IMR-90 (cell line): ENCODE measurements around the gene NAMPT. TPM values are rescaled to one million over a fixed set of nuclear protein-coding genes. Genes with fewer than 3 reads are reported as not detected.

Source experiments
- ATAC-seq: fragments of 200-7000 bp; cut with Tn5 transposase; 2 replicates; pipeline ENCODE4 v1.9.1; 2020; ENCODE audit warnings: low read depth, mild to moderate bottlenecking, moderate library complexity
- BruUV-seq: library from RNA; stranded (reverse); fragments of 400-500 nt; replicated peaks from 2 replicates; lab custom pipeline; 2021; lab: Mats Ljungman, UMichigan
- CTCF ChIA-PET: fragments of 300-600 bp; formaldehyde crosslinking; extraction: SDS; loops from one replicate; lab custom pipeline; 2021; ENCODE audit warnings: antibody characterized with exemption; lab: Yijun Ruan, JAX
- POLR2A ChIA-PET: fragments of 300-600 bp; sonication (Branson Sonifier 250); formaldehyde crosslinking; loops from one replicate; lab custom pipeline; 2022; ENCODE audit warnings: antibody characterized with exemption; ENCODE audit not compliant: unreplicated experiment; lab: Charles Lee
- DNase-seq: peaks from one replicate; pipeline ENCODE4 v3.0.0; 2013
- H2AFZ ChIP-seq: replicated peaks from 2 replicates; pipeline ENCODE3; 2013; ENCODE audit warnings: low read length, mild to moderate bottlenecking; ENCODE audit not compliant: poor library complexity
- H2AK5ac ChIP-seq: 2 replicates; pipeline ENCODE4 v1.6.1; 2013; ENCODE audit warnings: low read depth, low read length, inconsistent platforms
- H2AK9ac ChIP-seq: replicated peaks from 2 replicates; pipeline ENCODE3; 2013; ENCODE audit warnings: mild to moderate bottlenecking, low read depth, low read length, moderate library complexity; ENCODE audit not compliant: poor library complexity
- H2BK120ac ChIP-seq: 2 replicates; pipeline ENCODE4 v1.6.1; 2013; ENCODE audit warnings: low read depth, low read length, inconsistent platforms
- H2BK15ac ChIP-seq: 3 replicates; pipeline ENCODE4 v1.6.1; 2013; ENCODE audit warnings: low read depth, low read length, inconsistent platforms
- H2BK20ac ChIP-seq: 2 replicates; pipeline ENCODE4 v1.6.1; 2013; ENCODE audit warnings: low read depth, mild to moderate bottlenecking, inconsistent platforms, low read length, moderate library complexity
- H2BK5ac ChIP-seq: 2 replicates; pipeline ENCODE4 v1.6.1; 2013; ENCODE audit warnings: mild to moderate bottlenecking, low read depth, low read length, inconsistent platforms; ENCODE audit not compliant: poor library complexity, severe bottlenecking
- H3K14ac ChIP-seq: replicated peaks from 2 replicates; pipeline ENCODE4 v1.6.1; 2013; ENCODE audit warnings: low read depth, low read length, inconsistent platforms
- H3K18ac ChIP-seq: 2 replicates; pipeline ENCODE4 v1.6.1; 2013; ENCODE audit warnings: low read depth, low read length, control low read depth
- H3K23ac ChIP-seq: 2 replicates; pipeline ENCODE4 v1.6.1; 2013; ENCODE audit warnings: low read depth, low read length, inconsistent platforms
- H3K27ac ChIP-seq: 2 replicates; pipeline ENCODE4 v1.5.1; 2013; ENCODE audit warnings: mild to moderate bottlenecking, control low read depth, low read length; ENCODE audit not compliant: insufficient read depth
- H3K27me3 ChIP-seq: 2 replicates; pipeline ENCODE4 v1.6.1; 2013; ENCODE audit warnings: low read length; ENCODE audit not compliant: control insufficient read depth, insufficient read depth
- H3K36me3 ChIP-seq: 2 replicates; pipeline ENCODE4 v1.6.1; 2013; ENCODE audit warnings: low read length, mixed read lengths; ENCODE audit not compliant: control insufficient read depth, insufficient read depth
- H3K4ac ChIP-seq: 2 replicates; pipeline ENCODE4 v1.6.1; 2013; ENCODE audit warnings: low read depth, low read length, inconsistent platforms
- H3K4me1 ChIP-seq: 2 replicates; pipeline ENCODE4 v1.6.1; 2013; ENCODE audit warnings: low read length, mixed read lengths; ENCODE audit not compliant: control insufficient read depth, insufficient read depth
- H3K4me2 ChIP-seq: 2 replicates; pipeline ENCODE4 v1.6.1; 2013; ENCODE audit warnings: low read depth, mild to moderate bottlenecking, control low read depth, low read length, moderate library complexity
- H3K4me3 ChIP-seq: 2 replicates; pipeline ENCODE4 v1.5.1; 2013; ENCODE audit warnings: low read depth, mild to moderate bottlenecking, control low read depth, low read length, moderate library complexity; ENCODE audit not compliant: insufficient read depth
- H3K56ac ChIP-seq: 2 replicates; pipeline ENCODE4 v1.6.1; 2013; ENCODE audit warnings: low read length, inconsistent platforms; ENCODE audit not compliant: insufficient read depth; ENCODE audit errors: extremely low read depth
- H3K79me1 ChIP-seq, 2 experiments: 2 replicates each; pipeline ENCODE4 v1.6.1; 2013; ENCODE audit warnings: low read length in 2 of 2, inconsistent platforms in 1 of 2, low read depth in 1 of 2
- H3K9ac ChIP-seq: 2 replicates; pipeline ENCODE4 v1.6.1; 2013; ENCODE audit warnings: low read depth, low read length, control low read depth
- H3K9me1 ChIP-seq: 2 replicates; pipeline ENCODE4 v1.6.1; 2013; ENCODE audit warnings: low read length, inconsistent platforms; ENCODE audit not compliant: insufficient read depth
- H3K9me3 ChIP-seq: 2 replicates; pipeline ENCODE4 v1.6.1; 2013; ENCODE audit warnings: low read length; ENCODE audit not compliant: control insufficient read depth, insufficient read depth
- H4K20me1 ChIP-seq: 2 replicates; pipeline ENCODE4 v1.6.1; 2013; ENCODE audit warnings: low read length, inconsistent platforms; ENCODE audit not compliant: insufficient read depth
- H4K5ac ChIP-seq: 2 replicates; pipeline ENCODE4 v1.6.1; 2013; ENCODE audit warnings: mild to moderate bottlenecking, low read depth, low read length, control low read depth
- H4K8ac ChIP-seq, 2 experiments: 2 replicates each; pipeline ENCODE4 v1.6.1; 2013; ENCODE audit warnings: low read depth in 2 of 2, low read length in 2 of 2, control low read depth in 1 of 2, inconsistent platforms in 1 of 2
- H4K91ac ChIP-seq: 2 replicates; pipeline ENCODE4 v1.6.1; 2013; ENCODE audit warnings: low read depth, low read length, inconsistent platforms; ENCODE audit not compliant: insufficient read depth
- BHLHE40 ChIP-seq: fragments of 150-350 bp; IDR thresholded peaks from 2 replicates; pipeline ENCODE4 v1.6.1; 2016; ENCODE audit warnings: mild to moderate bottlenecking, low read depth, low read length
- CEBPB ChIP-seq: IDR thresholded peaks from 2 replicates; pipeline ENCODE4 v1.6.1; 2012; ENCODE audit warnings: low read depth, low read length, improper control_type of control experiment
- MXI1 ChIP-seq: IDR thresholded peaks from 2 replicates; pipeline ENCODE4 v1.6.1; 2012; ENCODE audit warnings: low read depth, mild to moderate bottlenecking, low read length, moderate library complexity, borderline replicate concordance
- WGBS, 2 experiments: methylation state at CpG; one replicate each; pipeline versions ENCODE4 v1.1.5 to v1.1.7; 2013; ENCODE audit warnings: missing lambda C conversion rate in 2 of 2; ENCODE audit not compliant: insufficient read length in 1 of 2; ENCODE audit errors: extremely low coverage in 2 of 2; 5-methylcytosine and 5-hydroxymethylcytosine counted together
- dilution Hi-C: fragments of 300-500 bp; cut with HindIII; formaldehyde crosslinking; loops from one replicate; pipeline ENCODE4 v1.14.3; 2018; ENCODE audit warnings: low sequenced_read_pairs; ENCODE audit not compliant: unreplicated experiment
- in situ Hi-C: fragments of 300-500 bp; cut with MboI; formaldehyde crosslinking; loops from 3 replicates; pipeline ENCODE4 v1.14.3; 2019; ENCODE audit warnings: low sequenced_read_pairs, inconsistent platforms, mixed read lengths
- intact Hi-C: fragments of 100-400 bp; cut with micrococcal nuclease; formaldehyde crosslinking; loops from 2 replicates; pipeline ENCODE4 v1.10.0; 2022
- polyA plus RNA-seq, 3 experiments: library from polyadenylated mRNA; depleted of rRNA; stranded (reverse); fragments of >200 nt; gene quantifications; 2 replicates each; pipeline ENCODE4 v1.2.3, GENCODE V29; 2012; ENCODE audit warnings: low replicate concordance in 1 of 3
- total RNA-seq: library from RNA; depleted of rRNA; stranded (reverse); fragments of >200 nt; gene quantifications from 2 replicates; pipeline ENCODE4 v1.2.3, GENCODE V29; 2012
- TF ChIP-seq, protein P1 (sequence below): conservative IDR thresholded peaks from 2 replicates; pipeline ENCODE4 v1.5.1; 2012; ENCODE audit warnings: mild to moderate bottlenecking, low read depth, low read length, improper control_type of control experiment

The NAMPT gene
- total and polyA plus RNA-seq, 2 of the 4 experiments (the other 2 are of a cell fraction), result 13.3 to 31.7 TPM

DNA sequence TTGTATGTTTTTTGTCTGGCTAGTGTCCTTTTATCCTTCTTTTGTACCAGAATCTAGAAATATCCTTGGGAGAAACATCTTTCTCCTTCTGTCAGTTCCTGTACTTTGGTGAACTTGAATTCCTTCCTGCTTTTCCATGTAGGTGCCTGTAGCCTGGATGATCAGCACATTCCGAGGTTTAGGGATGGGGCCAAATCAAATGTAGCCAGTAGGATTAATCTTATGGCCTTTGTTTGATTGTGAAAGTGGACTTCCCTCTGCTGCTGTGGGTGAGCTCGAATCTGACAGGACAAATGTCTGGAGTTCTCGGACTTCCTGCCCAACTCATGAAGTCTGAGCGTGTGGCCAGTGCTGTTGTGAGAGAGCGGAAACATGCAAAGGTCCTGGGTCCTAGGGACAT lies 33.2 kb upstream of the NAMPT start:
- peak; percentile 36 for DNase-seq
- Histone ChIP-seq H3K36me3 (no peaks in the 10 kb centered on the region), H3K27ac (no peak overlapping the region), H3K79me1 (no peaks in the 10 kb centered on the region), H3K4me3 (no peak overlapping the region), H3K9ac (no peak overlapping the region), H3K18ac (0 out of 2 replicates have a peak overlapping the region, but pooled peaks have one; percentile 53), H4K20me1 (no peaks in the 10 kb centered on the region), H2AK9ac (no peak overlapping the region), H3K27me3 (no peaks in the 10 kb centered on the region), H2BK5ac (no peak overlapping the region), H3K9me1 (peaks cover 3% of the 10 kb centered on the region; the same call in 1 of the 2 replicates), H3K9me3 (no peaks in the 10 kb centered on the region), H3K4ac (peak overlapping the region; percentile 56; the same call in 1 of the 2 replicates), H2BK15ac (peak overlapping the region; percentile 76; the same call in 1 of the 3 replicates), H3K4me2 (no peak overlapping the region), H2AFZ (no peak overlapping the region), H2BK20ac (peak overlapping the region; percentile 54; the same call in 1 of the 2 replicates), H2BK120ac (0 out of 2 replicates have a peak overlapping the region, but pooled peaks have one; percentile 40), H4K91ac (no peak overlapping the region), H2AK5ac (0 out of 2 replicates have a peak overlapping the region, but pooled peaks have one; percentile 49), H4K5ac (no peak overlapping the region), H3K56ac (no peak overlapping the region), H3K4me1 (peaks cover 3% of the 10 kb centered on the region; the same call in 1 of the 2 replicates), H4K8ac (peak overlapping the region in 1 of 2 experiments; percentile 29; a peak in 1 of 4 replicates), H3K23ac (no peak overlapping the region), H3K14ac (peak overlapping the region; percentile 31; the same call in 1 of the 2 replicates)
- no peak; the same call in 1 of the 2 replicates for ATAC-seq
- ChIA-PET POLR2A (no interaction called here), CTCF (no interaction called here)
- BruUV-seq, result no TSS peak
- dilution Hi-C loops, result no loop called here
- in situ Hi-C loops, result no loop called here
- intact Hi-C loops, result no loop called here
- TF ChIP-seq MXI1 (no peak), BHLHE40 (no peak), CEBPB (no peak)
- TF ChIP-seq, protein P1, sequence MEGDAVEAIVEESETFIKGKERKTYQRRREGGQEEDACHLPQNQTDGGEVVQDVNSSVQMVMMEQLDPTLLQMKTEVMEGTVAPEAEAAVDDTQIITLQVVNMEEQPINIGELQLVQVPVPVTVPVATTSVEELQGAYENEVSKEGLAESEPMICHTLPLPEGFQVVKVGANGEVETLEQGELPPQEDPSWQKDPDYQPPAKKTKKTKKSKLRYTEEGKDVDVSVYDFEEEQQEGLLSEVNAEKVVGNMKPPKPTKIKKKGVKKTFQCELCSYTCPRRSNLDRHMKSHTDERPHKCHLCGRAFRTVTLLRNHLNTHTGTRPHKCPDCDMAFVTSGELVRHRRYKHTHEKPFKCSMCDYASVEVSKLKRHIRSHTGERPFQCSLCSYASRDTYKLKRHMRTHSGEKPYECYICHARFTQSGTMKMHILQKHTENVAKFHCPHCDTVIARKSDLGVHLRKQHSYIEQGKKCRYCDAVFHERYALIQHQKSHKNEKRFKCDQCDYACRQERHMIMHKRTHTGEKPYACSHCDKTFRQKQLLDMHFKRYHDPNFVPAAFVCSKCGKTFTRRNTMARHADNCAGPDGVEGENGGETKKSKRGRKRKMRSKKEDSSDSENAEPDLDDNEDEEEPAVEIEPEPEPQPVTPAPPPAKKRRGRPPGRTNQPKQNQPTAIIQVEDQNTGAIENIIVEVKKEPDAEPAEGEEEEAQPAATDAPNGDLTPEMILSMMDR, result no peak
- 75% methylated on average over 4 of the region's 5 CpGs; no CpG with 5 or more reads in 1 of the 2 experiments for WGBS, 2 experiments
